MCF 10A (cell line): ENCODE measurements around the gene INTS15. TPM values are rescaled to one million over a fixed set of nuclear protein-coding genes. Genes with fewer than 3 reads are reported as not detected.

ENCODE experiments used
- BruUV-seq: library from RNA; stranded (reverse); fragments of 400-500 nt; replicated peaks from 2 replicates; lab custom pipeline; 2021; lab: Mats Ljungman, UMichigan
- CTCF ChIA-PET: fragments of 300-600 bp; sonication (Branson Sonifier 250); formaldehyde crosslinking; extraction: SDS; loops from one replicate; lab custom pipeline; 2021; ENCODE audit warnings: antibody characterized with exemption, inconsistent platforms; lab: Yijun Ruan, JAX
- POLR2A ChIA-PET: fragments of 300-600, 350-650 bp; sonication (Branson Sonifier 250); formaldehyde crosslinking; extraction: SDS; loops from one replicate; lab custom pipeline; 2020; ENCODE audit warnings: antibody characterized with exemption, inconsistent platforms; lab: Yijun Ruan, JAX
- DNase-seq: peaks from one replicate; pipeline ENCODE4 v3.0.0-alpha.2; 2018; ENCODE audit not compliant: unreplicated experiment
- H3K27ac Mint-ChIP-seq: one replicate; pipeline ENCODE4 v1.8.0; 2022; ENCODE audit warnings: mild to moderate bottlenecking, low read depth, mixed read lengths; ENCODE audit not compliant: unreplicated experiment
- H3K27me3 Mint-ChIP-seq: one replicate; pipeline ENCODE4 v1.8.0; 2022; ENCODE audit warnings: mixed read lengths; ENCODE audit not compliant: insufficient read depth, unreplicated experiment
- H3K36me3 Mint-ChIP-seq: one replicate; pipeline ENCODE4 v1.8.0; 2022; ENCODE audit warnings: mild to moderate bottlenecking, moderate library complexity, mixed read lengths; ENCODE audit not compliant: insufficient read depth, unreplicated experiment
- H3K4me1 Mint-ChIP-seq: one replicate; pipeline ENCODE4 v1.8.0; 2022; ENCODE audit warnings: mixed read lengths; ENCODE audit not compliant: insufficient read depth, unreplicated experiment
- H3K4me3 Mint-ChIP-seq: one replicate; pipeline ENCODE4 v1.8.0; 2022; ENCODE audit warnings: mild to moderate bottlenecking, moderate library complexity, mixed read lengths; ENCODE audit not compliant: unreplicated experiment
- H3K9me3 Mint-ChIP-seq: one replicate; pipeline ENCODE4 v1.8.0; 2022; ENCODE audit warnings: mixed read lengths; ENCODE audit not compliant: unreplicated experiment
- intact Hi-C: fragments of 100-400 bp; cut with micrococcal nuclease; formaldehyde crosslinking; loops from 2 replicates; pipeline ENCODE4 v1.14.1; 2022
- total RNA-seq: library from RNA; stranded (reverse); gene quantifications from 2 replicates; pipeline ENCODE4 v1.2.3, GENCODE V29; 2022
- TF ChIP-seq, protein P1 (sequence below): fragments of 200-600 bp; IDR thresholded peaks from one replicate; pipeline ENCODE4 v1.8.0; 2022; ENCODE audit warnings: antibody characterized with exemption, mild to moderate bottlenecking; ENCODE audit not compliant: unreplicated experiment

The INTS15 gene
- total RNA-seq, 1 experiment from 2014 or later = 26.5 TPM

DNA sequence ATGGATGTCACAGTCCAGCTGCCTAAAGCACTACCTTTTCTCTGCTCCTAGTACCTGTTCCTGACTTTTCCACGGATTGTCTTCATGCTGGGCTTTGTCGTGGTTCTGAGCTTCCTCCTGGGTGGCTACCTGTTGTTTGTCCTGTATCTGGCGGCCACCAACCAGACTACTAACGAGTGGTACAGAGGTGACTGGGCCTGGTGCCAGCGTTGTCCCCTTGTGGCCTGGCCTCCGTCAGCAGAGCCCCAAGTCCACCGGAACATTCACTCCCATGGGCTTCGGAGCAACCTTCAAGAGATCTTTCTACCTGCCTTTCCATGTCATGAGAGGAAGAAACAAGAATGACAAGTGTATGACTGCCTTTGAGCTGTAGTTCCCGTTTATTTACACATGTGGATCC, 1.3 kb upstream of the INTS15 start:
- BruUV-seq = no TSS peak
- TF ChIP-seq, protein P1, sequence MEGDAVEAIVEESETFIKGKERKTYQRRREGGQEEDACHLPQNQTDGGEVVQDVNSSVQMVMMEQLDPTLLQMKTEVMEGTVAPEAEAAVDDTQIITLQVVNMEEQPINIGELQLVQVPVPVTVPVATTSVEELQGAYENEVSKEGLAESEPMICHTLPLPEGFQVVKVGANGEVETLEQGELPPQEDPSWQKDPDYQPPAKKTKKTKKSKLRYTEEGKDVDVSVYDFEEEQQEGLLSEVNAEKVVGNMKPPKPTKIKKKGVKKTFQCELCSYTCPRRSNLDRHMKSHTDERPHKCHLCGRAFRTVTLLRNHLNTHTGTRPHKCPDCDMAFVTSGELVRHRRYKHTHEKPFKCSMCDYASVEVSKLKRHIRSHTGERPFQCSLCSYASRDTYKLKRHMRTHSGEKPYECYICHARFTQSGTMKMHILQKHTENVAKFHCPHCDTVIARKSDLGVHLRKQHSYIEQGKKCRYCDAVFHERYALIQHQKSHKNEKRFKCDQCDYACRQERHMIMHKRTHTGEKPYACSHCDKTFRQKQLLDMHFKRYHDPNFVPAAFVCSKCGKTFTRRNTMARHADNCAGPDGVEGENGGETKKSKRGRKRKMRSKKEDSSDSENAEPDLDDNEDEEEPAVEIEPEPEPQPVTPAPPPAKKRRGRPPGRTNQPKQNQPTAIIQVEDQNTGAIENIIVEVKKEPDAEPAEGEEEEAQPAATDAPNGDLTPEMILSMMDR = no peak
- H3K4me1 Mint-ChIP-seq = no peaks in the 10 kb centered on the region
- ChIA-PET POLR2A (interaction anchor here (1.3 kb wide), 1 partner anchor 11 kb away, joined by 4 read pairs; the partner anchor contains the start of gene ZDHHC4), CTCF (interaction anchor here (0.5 to 3.3 kb wide), 2 partner anchors 8 to 21 kb away, joined by 3 to 13 read pairs; no protein-coding TSS in a partner anchor)
- no peak for DNase-seq
- H3K27me3 Mint-ChIP-seq = no peaks in the 10 kb centered on the region
- intact Hi-C loops = no loop called here
- H3K9me3 Mint-ChIP-seq = no peaks in the 10 kb centered on the region
- peak overlapping the region; percentile 25 for H3K4me3 Mint-ChIP-seq
- H3K36me3 Mint-ChIP-seq = peaks cover 67% of the 10 kb centered on the region
- H3K27ac Mint-ChIP-seq = no peak overlapping the region

DNA sequence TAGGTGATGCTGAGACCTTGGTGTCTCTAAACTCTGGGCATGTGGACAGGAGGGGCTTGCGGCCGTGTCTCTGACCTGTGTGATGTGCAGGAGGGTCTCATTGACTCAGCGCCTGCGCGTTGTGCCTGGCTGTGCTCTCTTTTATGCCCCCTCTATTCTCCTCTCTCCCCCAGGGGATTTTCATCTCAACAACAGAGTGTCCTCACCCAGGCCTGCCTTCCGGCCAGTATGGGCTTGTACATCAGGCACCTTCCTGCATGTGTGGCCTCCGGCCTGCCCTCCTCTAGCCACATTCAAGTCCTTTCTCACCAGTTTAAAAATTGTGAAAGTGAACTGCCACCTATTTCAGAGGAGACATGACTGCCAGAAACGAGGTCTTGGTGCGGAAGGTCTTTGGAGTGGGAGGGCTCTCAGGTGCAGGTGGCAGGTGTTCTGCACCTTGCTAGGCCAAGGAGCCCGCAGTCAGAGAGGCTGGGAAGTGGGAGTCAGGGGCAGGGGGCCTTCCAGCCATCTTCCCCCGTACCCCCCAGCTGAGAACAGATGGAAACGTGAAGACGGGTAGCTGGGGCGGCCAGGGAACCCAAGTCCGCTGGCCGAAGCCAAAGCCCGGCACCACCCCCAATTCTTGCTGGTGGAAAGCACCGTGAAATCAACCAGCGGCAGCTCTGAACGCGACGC, 531 bp upstream of the INTS15 start:
- TF ChIP-seq, protein P1 = no peak
- CTCF ChIA-PET = interaction anchor here (0.6 to 3.3 kb wide), 16 partner anchors 8 to 1814 kb away, joined by 3 to 15 read pairs (median 4); partner anchors contain the start of gene ZDHHC4
- H3K27me3 Mint-ChIP-seq = no peaks in the 10 kb centered on the region
- POLR2A ChIA-PET = interaction anchor here (0.5 to 1.4 kb wide), 9 partner anchors 7 to 573 kb away, joined by 3 to 7 read pairs (median 4); partner anchors contain the start of genes ZDHHC4 and ZNF316
- BruUV-seq = no TSS peak
- intact Hi-C loops = no loop called here
- H3K36me3 Mint-ChIP-seq = peaks cover 68% of the 10 kb centered on the region
- no peak for DNase-seq
- H3K4me3 Mint-ChIP-seq = peak overlapping the region; percentile 59
- no peaks in the 10 kb centered on the region for H3K4me1 Mint-ChIP-seq
- H3K9me3 Mint-ChIP-seq = no peaks in the 10 kb centered on the region
- H3K27ac Mint-ChIP-seq = no peak overlapping the region

DNA sequence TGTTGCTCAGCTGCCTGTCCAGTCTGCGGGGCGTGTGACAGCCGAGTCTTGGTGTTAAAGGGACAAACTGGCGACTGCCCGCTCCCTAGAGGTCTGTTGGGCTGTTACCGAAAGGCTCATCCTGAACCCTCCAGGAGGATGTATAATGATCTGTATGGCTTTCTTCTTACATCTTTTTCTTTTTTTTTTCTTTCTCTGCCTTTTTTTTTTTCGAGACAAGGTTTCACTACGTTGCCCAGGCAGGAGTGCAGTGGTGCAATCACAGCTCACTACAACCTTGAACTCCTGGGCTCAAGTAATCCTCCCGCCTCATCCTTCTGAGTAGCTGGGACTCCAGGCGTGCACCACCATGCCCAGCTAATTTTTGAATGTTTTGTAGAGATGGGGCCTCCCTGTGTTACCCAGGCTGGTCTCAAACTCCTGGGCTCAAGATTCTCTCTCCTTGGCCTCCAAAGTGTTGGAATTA, 857 bp downstream of the INTS15 start:
- H3K27ac Mint-ChIP-seq = peak overlapping the region; percentile 74
- peak overlapping the region; percentile 99 for H3K4me3 Mint-ChIP-seq
- TF ChIP-seq, protein P1 = no peak
- intact Hi-C loops = loop anchor here (2.0 kb wide), 1 partner anchor 46 kb away; the partner anchor contains the start of gene ZNF316
- H3K4me1 Mint-ChIP-seq = no peaks in the 10 kb centered on the region
- no TSS peak for BruUV-seq
- no peaks in the 10 kb centered on the region for H3K27me3 Mint-ChIP-seq
- POLR2A ChIA-PET = interaction anchor here (0.6 to 1.4 kb wide), 8 partner anchors 9 to 1672 kb away, joined by 3 to 5 read pairs (median 4); partner anchors contain the start of genes ZDHHC4 and ZNF316
- no peaks in the 10 kb centered on the region for H3K9me3 Mint-ChIP-seq
- CTCF ChIA-PET = interaction anchor here (0.6 to 3.3 kb wide), 11 partner anchors 10 to 740 kb away, joined by 3 to 15 read pairs (median 6); partner anchors contain the start of gene ZDHHC4
- DNase-seq = no peak
- peaks cover 71% of the 10 kb centered on the region for H3K36me3 Mint-ChIP-seq

DNA sequence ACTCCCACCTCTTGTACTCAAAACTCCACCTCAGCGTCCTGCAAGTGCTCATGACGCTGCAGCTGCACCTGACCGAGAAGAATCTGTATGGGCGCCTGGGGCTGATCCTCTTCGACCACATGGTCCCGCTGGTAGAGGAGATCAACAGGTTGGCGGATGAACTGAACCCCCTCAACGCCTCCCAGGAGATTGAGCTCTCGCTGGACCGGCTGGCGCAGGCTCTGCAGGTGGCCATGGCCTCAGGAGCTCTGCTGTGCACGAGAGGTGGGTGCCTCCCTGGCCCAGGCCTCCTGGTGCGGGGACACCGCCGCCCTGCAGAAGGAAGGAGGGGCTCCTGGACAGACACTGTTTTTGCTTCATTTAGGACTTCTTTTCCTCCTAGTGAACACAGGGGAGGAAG, 10.3 kb downstream of the INTS15 start:
- no peaks in the 10 kb centered on the region for H3K27me3 Mint-ChIP-seq
- H3K9me3 Mint-ChIP-seq = no peaks in the 10 kb centered on the region
- CTCF ChIA-PET = interaction anchor here (2.1 kb wide), 1 partner anchor 9 kb away, joined by 6 read pairs; no protein-coding TSS in a partner anchor
- TF ChIP-seq, protein P1 = no peak
- POLR2A ChIA-PET = interaction anchor here (0.8 kb wide), 1 partner anchor 10 kb away, joined by 3 read pairs; the partner anchor contains the start of gene INTS15
- no TSS peak for BruUV-seq
- H3K36me3 Mint-ChIP-seq = peaks cover 76% of the 10 kb centered on the region
- intact Hi-C loops = no loop called here
- no peak overlapping the region for H3K4me3 Mint-ChIP-seq
- H3K27ac Mint-ChIP-seq = no peak overlapping the region
- DNase-seq = no peak
- no peaks in the 10 kb centered on the region for H3K4me1 Mint-ChIP-seq
